Activated CD8-positive, alpha-beta memory T cell treated with anti-CD3 and anti-CD28 coated beads for 48 hours (primary cell): Measurements from ENCODE around the gene LAIR1.

Experiments
- DNase-seq, 3 experiments: peaks; one replicate each; pipeline ENCODE4 v3.0.0-alpha.2; 2020; ENCODE audit warnings: low read depth in 2 of 3, low spot score in 2 of 3

The LAIR1 gene

DNA sequence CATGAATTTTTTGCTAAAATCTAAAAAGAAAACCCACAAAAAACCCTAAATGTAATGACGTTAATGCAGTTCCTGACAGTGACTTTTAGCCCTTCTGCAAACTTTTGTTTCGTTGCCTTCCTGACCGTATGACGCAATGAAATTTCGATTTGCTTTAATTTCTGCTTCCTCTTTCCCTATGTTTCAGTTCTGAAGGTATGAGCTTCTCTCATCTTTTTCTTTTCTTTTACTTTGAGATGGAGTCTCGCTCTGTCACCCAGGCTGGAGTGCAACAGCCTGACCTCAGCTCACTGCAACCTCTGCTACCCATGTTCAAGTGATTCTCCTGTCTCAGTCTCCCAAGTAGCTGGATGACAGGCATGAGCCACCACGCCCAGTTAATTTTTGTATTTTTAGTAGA lies 45.7 kb downstream of the LAIR1 start:
- no peak for DNase-seq

DNA sequence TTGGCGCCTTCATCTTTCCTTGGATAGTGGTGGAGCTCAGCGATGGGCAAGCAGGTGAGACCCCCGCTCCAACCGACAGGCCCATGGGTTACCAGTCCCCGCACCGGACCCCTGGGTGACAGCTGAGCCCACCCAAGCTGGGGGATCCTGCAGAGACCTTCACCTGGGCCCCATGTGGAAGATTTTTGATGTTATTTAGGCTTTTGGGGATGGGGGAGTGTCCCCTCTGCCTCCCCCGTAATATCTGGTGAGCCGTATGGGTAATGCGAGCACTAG lies 46.8 kb downstream of the LAIR1 start:
- no peak for DNase-seq

DNA sequence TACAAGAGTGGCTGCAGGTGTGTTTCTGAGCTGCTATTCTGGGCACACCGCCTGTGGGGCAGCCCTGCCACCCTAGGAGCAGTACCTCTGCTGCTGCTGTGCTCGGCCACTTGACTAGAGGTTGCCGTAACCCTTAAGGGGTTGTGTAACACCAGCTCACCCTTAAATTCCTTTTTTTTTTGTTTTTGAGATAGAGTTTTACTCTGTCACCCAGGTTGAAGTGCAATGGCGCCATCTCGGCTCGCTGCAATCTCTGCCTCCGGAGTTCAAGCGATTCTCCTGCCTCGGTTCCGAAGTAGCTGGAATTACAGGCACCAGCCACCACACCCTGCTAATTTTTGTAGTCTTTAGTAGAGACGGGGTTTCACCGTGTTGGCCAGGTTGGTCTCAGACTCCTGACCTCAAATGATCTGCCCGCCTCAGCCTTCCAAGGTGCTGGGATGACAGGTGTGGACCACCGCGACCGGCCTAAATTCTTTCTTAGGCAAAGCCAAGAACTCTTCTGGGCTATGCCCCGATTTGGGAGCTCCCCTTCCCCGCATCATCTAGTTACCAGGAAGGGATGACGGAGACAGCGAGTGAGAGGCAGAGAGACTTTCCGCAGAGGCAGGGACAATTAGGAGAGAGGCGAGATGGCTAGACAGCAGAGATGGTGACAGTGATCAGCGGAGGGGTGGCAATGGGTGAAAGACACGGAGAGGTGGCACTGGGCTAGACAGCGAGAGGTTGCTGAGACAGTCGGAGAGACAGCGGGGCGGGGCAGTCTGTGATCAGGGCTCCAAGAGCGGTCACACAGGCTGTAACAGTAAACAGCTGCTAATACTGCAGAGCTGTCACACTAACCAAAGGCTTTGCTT lies 47.4 kb downstream of the LAIR1 start:
- no peak for DNase-seq

DNA sequence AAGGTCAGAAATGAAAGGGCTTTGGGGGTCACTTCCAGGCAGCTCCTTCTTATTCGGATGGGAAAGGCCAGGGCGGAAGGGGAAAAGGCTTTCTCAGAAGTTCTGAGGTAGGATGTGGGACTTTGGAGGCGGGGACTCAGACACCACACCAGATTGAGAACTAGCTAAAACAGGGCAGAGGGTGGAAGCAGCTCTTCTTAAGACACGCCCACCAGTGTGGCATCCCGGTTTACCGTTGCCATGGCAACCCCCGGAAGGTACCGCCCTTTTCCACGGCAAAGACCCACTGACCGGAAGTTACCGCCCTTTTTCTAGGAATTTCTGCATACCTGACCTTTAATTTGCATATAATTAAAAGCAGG lies 48.0 kb downstream of the LAIR1 start:
- DNase-seq = no peak

DNA sequence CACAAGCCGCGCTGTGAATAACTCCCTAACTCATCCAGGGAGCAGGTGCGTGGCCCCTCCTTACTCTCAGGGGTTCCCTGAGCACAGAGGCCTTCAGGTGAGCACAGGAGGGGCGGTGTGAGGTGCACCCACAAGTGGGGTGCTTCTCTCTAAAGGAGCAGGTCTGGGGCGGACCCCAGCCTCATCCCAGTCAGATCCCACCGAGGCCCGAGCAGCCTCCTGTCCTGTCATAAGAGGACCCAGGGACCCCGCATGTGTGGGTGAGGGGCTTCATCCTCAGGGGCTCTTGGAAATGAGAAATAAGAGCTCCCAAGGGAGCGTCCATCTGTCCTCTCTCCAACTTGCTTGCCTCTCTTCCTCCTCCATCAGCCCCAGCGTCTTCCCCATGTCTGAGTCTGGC lies 48.8 kb downstream of the LAIR1 start:
- DNase-seq = no peak

DNA sequence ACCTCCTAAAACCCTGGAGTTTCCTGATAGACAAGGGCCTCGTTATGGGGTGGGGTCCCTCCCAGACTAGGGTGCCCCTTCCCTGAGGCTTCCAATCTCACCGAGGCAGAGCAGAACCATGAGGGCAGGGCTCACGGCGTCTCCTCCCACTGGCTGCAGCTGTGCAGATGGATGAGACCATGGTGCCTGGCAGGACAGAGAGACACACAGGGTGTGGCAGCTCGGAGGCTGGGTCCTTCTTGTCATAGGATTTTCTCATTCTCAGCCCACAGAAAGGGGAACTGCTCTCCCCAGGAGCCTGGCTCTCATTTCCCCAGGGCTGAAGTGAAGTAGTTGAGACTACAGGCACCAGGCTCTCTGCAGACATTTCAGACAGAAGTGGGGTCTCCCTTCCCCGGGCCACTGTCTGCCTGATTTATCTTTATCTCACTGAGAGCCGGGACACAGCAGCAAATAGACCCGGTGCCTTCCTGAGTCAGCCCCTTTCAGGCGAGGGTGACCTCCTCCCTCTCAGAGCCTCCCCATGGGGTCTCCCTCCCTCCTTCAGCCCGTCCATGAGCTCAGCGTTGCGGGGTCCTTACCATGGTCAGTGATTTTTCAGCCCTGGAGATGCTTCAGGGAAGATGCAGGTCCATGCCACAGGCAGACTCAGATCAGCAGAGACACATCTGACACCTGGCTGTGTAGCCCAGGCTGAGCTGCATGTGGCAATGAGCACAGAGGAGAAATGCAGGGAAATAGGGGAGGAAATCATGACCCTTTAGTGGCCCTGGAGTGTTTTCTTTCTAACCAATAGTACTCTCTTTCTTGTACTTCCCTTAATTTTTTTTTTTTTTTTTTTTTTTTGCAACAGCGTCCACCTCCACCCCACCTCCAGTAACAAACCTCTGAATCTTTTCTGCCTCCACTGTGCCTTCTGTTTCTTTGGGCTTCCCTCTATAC lies 52.0 kb downstream of the LAIR1 start, which contains the start of gene LILRA5:
Gene LILRA5, minus strand, starts transcription at position 731 of the 942 bp plus-strand sequence. Its CDS starts 147 bp downstream, at position 584.
- DNase-seq = no peak

DNA sequence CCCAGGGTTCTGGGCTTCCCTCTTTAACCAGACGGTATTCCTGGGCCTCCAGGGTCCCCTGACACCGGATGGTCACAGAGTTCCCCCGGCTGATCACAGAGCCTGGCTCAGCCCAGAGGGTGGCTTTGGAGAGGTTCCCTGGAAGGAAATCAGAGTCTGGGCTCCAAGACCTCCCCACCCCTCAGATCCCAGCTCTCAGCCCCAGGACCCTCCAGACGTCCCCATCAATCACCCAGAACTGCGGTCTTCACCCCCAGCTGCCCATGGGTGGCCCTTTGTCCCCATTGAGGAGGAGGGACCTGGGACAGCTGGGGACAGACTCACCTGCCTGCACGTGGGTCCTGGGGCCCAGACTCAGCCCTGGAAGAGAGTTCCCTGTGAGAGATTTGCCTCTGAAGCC lies 52.7 kb downstream of the LAIR1 start:
- DNase-seq = no peak

DNA sequence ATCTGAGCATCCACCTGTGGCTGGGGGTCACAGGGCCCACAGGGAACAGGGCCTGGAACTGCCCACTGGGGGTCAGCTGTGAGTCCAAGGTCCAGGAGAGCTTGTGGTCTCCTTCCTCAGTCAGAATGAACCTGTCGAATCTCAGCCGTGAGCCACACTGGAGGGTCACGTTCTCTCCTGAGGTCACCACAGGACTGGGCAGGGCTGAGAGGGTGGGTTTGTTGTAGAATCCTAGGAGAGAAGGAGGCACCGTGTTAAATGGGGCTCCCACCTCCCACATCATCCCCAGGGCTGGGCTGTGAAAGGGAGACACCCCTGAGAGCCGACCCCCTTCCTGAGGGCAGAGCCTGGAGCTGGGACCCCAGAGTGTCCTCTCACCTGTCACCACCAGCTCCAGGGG lies 53.2 kb downstream of the LAIR1 start:
- DNase-seq = no peak

DNA sequence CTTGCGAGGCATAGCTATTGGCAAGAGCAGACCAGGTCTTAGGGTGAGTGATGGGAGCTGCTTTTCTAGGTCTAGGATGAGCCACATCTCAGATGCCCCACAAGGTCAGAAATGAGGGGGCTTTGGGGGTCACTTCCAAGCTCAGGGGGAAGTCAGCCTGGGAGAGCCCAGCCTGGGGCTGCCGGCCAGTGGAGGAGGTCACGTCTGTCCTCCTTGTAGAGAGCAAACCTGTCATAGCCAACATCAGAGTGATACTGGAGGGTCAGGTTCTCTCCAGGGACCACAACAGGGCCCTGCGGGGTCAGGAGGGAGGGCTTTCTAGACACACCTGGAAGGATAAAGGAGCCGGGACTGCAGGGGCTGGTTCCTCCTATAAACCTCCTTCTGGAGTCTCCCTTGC lies 54.2 kb downstream of the LAIR1 start:
- no peak for DNase-seq

DNA sequence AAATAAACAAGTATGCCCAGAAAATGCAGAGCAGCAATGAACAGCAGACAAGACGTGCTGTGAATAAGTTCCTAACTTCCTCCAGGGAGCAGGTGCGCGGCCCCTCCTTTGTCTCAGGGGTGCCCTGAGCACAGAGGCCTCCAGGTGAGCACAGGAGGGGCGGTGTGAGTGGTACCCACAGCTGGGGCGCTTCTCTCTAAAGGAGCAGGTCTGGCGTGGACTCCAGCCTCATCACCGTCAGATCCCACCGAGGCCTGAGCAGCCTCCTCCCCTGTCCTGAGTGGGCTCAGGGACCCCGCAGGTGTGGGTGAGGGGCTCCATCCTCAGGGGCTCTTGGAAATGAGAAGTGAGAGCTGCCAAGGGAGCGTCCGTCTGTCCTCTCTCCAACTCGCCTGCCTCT lies 54.9 kb downstream of the LAIR1 start:
- no peak for DNase-seq

DNA sequence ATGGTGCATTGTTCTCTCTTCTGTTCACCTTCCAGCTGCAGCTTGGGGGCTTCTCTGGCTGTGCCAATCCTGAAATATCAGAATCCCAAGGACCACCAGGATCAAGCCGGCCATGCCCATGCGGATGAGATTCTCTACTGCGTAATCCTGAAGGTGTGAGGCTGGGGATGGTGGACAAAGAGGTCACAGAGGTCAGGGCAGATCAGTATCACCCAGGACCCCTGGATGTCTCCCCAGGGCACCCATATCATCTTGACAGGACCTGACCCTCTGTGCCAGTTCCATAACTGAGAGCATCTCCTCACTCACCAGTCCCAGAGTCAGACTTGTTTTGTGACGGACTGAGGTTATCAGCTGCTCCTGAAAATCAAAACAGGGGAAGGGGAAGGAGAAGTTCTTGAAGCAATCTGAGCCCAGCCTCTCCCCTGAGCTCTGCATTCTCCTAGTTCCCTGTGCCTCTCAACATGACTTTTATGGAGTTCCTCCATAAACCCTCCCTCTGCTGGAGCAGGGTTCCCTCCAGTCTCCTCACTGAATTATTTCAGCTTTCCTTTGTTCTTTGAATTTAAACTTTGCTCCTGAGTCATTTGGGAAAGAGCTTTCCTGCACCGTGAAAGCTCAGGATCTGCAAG lies 57.2 kb downstream of the LAIR1 start:
- no peak for DNase-seq

DNA sequence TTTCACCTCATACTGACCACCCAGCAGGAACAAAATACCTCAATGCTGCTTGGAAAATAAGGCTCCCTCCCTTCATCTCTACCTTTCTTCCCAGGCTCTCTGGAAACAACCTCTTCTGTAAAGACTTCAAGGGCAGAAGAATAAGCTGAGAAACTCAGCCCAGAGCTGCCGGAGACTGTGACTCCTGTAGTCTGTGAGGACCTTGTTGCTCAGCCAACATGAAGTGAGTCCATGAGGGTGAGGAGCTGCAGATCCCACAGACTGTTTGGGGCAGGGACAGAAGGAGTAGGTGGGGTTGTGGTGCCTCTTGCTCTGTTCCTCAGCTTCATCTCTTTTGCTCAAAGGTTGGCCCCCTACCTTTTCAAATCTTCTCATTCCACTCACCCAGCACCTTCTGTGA lies 59.6 kb downstream of the LAIR1 start:
- no peak for DNase-seq

DNA sequence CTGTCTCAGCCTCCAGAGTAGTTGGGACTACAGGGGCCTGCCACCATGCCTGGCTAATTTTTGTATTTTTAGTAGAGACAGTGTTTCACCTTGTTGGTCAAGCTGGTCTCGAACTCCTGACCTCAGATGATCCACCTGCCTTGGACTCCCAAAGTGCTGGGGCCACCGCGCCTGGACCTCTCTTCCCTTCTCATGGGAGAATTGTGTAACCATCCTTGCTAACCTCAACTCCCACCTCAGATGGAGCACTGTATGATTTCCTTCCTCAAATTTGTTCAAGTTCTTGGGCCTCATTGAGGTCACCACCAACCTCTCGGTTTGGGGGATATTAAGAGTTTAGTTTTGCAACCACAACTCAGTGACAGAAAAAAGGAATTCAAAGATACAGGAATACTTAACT lies 62.5 kb downstream of the LAIR1 start:
- no peak for DNase-seq
